Stimulated activated CD8-positive, alpha-beta memory T cell treated with anti-CD3 and anti-CD28 coated beads, Interleukin-12 subunit alpha, Interleukin-12 subunit beta, amount 100 ng/mL, for 24 hours (primary cell): ENCODE measurements around the gene VWA3B.
"Not testable (repeated sequence)": the region's sequence is repeated elsewhere in the genome, so short reads cannot be mapped to it uniquely, and the experiment has no call there.

ENCODE experiments used
- DNase-seq: peaks from one replicate; pipeline ENCODE4 v3.0.0-alpha.2; 2020; ENCODE audit errors: extremely low read depth

The VWA3B gene

DNA sequence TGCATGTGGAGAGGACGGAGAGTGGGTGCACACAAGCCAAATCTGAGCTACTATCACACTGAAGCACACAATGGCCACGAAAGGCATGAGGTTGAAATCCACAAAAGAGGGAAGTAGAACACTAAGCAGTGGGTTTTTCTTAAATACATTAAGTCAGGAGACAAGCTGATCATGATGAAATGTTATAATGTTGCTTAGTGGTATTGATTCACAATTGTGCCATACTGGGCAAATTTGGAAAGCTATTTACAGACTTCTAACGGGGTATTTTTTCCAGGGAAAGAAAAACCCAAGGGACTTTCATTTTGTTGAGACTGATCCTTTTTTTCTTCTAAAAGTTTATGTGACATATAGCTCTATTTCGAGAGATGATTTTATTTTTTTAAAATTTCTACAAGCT is 158.5 kb downstream of the VWA3B start:
- no peak for DNase-seq

DNA sequence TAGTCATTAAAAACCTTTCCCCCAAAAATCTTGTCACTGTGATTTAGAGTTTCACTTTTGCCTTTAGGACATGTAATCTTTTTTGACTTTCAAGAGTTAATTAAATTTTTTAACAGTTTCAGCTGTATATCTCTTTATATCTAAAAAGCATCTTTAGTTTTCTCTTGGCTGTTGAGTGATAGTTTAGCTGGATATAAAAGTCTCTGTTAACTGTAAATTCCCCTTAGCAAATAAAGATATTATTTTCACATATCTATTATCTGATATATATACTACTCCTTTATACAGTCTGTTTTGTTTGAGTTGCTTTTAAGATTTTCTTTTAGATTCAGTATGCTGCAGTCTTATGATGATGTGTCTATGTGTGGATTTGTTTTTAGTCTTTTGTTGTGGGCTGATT is 160.4 kb downstream of the VWA3B start:
- no peak for DNase-seq

DNA sequence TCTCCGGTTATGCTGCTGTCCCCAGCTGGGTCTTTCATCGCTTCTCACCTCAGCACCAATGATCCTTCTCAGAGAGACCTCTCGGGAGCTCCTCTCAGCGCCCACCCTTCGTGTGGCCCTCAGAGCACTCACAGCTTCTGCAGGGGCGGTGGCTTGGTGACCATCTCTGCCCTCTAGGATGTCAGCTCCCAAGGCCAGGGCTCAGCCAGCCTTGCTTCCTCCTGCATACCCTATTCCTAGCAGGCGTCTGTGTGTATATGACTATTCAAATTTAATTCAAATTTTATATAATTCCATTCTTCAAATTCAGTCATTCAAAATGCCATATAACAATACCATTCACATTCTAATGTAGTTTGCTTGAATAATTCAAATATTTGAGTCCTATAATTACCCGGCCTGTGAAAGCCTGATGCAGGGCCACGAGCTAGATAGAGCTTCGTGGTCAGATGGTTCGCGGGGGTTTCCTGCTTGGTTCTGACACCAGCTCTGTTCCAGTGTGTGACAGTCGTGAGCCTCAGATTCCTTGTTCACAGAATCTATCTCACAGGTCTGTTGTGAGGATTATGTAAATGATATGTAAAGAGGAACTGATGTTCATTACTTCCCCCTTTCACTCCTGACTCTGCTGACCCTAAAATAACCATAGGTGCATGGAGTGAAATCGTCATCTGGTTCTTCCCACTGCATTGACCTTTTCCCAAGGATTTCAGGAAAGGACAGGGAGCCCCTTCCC is 165.2 kb downstream of the VWA3B start:
- no peak for DNase-seq

DNA sequence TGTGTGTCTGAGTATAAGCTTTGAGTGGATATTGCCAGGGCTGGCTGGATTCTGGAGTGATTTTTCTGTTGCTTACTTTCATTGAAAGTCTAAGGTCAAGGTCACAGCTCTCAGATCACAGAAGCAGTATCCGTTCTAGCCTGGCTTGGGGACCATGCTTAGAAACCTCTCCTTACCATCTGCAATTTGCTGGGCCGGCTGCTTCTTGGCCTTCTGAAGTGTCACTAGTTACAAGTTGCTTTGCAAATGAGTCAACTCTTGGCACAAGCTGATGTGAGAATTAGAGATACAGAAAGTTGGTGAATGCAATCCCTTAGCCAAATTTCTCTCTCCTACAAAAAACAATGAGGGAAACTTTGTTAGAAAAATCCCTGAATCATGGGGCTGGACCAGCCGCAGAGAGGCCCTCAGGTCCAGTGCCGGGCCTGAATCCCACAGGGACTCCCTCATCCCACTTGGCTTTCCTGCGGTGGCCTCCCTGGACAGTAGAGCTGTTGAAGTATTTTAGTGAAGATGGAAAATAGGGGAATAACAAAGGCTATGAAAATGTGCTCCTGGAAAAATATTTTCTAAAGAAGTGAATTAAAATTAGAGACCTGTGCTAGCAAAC is 166.6 kb downstream of the VWA3B start:
- DNase-seq, result no peak

DNA sequence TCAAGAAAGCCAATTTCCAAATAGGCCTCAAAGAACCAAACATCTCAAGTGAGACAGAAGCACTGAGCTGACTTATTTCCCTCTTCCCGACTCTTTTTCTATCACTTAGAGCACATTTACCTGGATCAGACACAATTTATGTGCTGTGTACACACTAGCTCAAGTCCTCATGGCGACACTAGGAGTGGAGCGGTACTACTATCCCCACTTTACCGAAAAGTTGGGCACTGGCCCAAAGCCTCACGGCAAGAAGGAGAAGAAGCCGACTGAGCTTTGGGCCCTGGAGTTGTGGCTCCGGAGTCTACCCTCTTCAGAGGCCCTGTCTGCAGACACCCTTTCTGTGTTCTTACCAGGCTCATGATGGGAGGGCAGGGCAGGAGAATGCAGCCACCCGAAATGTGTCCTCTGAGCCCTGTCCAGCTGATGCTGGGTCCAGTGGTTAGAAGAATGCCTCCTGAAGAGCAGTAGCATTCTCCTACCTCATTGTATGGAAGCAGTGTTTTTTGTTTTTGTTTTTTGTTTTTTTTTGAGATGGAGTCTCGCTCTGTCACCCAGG is 167.6 kb downstream of the VWA3B start:
- no peak for DNase-seq

DNA sequence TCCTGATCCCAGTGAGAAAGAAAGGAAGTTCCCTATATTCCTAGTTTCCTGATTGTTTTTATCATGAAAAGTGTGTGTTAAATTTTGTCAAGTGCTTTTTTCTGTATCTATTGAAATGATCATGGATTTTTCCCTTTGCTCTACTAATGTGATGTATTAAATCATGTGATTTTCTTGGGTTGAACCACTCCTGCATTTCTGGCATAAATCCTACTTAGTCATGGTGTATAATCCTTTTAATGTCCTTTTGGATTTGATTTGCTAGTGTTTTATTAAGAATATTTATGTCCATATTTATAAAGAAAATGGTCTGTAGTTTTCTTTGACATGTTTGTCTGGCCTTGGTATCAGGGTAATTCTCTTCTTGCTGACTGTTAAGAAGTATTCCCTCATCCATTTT is 171.9 kb downstream of the VWA3B start:
- no peak for DNase-seq

DNA sequence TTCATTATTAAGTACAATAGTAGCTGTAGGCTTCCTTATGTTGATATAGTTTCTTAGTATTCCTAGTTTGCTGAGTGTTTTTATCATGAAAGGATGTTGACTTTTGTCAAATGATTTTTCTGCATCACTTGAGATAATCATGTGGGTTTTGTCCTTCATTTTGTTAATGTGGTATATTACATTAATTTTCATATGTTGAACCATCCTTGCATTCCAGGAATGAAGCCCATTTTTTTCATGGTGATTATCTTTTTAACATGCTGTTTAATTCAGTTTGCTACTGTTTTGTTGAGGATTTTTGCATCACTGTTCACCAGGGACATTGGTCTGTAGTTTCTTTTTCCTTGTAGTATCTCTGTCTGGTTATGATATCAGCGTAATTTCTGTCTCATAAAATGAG is 176.4 kb downstream of the VWA3B start:
- DNase-seq, result no peak

DNA sequence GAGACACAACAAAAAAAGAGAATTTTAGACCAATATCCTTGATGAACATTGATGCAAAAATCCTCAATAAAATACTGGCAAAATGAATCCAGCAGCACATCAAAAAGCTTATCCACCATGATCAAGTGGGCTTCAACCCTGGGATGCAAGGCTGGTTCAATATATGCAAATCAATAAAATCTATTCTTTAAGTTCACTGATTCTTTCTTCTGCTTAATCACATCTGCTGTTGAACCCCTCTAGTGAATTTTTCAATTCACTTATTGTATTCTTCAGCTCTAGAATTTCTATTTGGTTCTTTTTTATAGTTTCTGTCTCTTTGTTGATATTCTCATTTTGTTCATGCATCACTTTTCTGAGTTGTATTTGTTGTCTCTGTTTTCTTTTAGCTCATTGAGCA is 181.3 kb downstream of the VWA3B start:
- not testable (repeated sequence) for DNase-seq

DNA sequence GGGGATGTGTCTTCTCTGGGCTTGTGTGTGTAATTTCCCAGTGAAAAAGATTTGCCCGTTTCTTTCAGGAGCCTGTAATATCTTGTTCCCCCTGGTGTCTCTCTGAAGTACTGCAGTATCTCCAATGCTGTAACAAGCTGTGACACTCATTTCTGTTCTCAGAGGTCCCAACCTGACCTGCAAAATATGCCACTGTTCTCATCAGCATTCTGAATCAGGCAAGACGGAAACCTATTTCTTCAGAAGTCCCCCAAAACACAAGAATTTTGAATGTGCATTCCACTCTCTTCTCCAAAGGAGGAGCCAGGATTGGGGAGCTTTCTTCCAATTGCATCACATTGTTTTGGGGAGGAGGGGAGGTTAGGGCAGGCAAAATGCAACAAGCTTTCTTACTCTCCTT is 182.3 kb downstream of the VWA3B start:
- no peak for DNase-seq

DNA sequence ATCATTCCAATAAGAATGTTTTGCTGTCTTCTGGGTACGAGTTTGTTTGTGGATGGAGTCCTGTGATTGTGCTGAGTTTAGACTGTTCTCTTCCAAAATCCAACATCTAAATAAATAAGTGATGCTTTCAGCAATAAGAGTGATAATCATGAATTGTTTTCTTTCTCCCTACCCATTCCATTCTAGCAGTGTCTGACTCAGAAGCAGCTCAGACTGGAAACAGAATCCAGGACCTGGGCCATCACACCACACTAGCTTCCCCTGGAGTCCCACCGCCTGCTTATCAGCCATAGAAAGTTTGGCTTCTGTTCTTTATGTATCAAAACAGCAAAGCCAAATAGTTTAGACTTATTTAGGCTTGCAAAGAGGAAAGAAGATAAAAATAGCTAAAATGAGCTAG is 182.9 kb downstream of the VWA3B start:
- DNase-seq, result no peak

DNA sequence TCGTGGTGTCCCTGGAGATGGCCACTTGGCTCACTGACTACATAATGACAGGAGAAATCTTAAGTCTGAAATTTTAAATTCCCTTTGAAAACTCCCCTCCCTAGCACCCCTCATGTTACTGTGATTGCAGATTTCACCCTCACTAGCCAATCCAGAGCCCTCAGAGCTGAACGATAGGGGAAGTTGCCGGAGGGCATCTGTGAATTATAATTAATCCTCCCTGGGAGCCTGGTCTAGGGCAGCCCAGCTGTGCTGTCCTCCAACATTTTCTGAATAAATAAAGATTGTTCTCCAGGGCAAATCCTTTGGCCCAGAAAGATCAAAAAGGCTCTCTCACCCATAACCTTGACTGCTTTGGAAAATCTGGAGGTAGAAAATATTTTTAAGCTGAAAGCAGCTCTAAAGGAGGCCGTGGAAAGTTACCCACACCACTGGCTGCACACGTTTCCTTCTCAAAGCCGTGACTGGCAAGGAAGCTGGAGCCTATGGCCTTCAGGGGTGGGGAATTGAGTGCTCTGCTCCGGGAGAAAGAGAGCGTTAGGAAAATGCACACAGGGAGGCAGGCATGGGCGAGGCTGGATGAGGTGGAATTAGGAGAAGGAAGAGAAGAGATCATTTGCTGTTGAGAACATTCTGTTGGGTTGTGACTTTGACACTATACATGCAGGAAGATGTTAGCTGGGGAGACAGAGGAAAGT is 190.3 kb downstream of the VWA3B start:
- DNase-seq, result no peak

DNA sequence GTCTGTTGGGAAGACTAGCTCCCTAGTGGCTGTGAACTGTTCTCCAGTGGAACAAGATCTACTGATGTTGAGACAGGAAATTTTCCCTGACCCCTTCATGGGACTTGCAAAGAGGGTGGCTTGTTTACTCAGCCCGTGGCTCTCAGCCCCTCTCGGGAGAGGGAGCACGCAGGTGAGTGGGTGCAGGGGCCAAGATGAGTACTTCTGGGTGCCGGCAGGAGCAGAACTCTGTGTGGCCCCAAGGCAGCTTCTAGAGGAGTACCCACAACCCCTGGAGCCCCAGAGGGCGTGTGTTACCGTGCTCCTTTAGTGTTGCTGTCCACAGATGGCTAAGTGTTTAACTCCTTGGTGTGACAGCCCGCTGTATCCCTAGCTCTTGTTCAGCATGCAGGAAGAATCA is 191.1 kb downstream of the VWA3B start:
- DNase-seq, result no peak

DNA sequence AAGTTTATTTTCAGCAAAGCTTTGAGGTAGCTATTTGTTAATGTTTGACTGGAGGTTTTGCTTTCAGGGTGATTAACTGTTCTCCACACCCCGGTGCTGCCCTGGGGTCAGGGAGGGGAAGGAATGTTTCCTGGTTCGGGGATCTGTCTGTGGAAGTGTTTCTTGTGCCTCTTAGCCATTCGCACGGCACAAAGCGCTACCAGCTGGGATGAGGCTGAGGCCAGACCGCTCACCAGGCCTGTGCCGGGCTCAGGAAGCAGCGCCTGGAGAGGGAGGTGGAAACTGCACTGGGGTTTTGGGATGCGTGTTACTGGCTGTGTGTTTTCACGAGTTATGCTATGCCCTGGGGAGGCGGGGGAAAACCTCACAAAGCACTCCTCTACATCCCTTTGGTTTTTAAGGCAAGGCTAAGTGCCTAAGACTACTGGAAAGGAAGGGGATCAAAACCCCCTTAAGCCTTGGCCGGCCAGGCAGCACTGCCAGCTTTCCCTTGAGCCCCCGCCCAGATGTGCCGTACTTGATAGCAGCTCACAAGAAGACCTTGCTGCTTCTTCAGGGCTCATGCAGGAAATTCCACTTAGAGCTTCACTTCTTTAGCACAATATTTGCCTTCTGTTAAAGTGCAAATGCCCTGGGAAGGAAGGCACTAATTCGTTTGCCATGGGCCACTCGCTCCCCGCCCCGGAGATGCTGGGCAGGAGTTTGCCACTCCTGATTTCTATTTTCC is 193.6 kb downstream of the VWA3B start:
- DNase-seq, result no peak

DNA sequence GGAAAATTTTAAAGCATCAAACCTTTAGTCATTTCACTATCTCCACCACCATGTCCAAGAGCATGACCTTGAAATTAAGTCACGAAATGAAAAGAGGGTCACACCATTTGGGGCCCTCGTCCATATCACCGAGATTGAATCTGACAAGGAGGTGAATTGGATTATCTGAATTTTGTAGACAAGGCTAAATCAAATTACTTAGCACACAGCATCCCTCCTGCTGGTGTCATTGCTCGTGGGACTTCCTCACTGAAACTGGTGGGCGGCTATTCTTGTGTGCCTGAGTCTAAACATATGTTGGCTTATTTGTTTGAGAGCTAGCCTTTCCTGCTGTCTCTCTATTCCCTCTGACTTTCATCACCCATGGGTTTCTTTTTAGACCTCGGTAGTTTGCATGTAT is 194.6 kb downstream of the VWA3B start:
- DNase-seq, result no peak

DNA sequence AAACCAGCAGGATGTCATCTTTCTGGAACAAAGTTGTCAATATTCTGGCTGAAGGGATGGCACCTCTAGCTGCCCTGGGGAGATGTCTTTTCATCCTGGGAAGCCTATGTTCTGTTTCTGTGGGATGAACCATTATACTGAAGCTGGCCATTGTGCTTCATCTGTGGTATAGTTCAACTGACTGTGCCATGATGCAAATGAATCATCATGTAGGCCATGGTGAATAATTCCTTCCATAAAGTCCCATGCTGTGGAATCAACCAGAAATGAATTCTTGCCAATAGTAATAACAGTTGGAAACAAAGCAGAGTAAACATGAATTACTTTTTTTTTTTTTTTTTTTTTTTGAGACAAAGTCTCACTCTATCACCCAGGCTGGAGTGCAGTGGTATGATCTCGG is 195.1 kb downstream of the VWA3B start:
- DNase-seq, result no peak

DNA sequence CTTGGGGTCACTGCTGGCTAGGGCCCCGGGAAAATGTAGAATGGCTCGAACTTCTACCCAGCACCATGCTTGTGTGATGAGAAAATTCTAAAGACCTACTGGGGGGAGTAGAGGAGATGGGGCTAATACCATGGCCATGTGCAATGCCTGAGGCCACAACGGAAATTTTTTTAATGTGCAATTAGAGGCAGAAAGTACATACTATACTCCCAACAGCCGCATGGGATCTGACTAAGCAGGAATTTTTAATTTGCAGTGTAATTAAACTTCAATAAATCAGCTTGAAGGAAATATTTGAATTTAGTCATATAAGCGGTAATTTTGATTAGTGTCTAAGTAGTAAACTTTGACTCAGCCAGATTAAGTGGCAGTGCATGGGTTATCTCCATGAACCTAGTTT is 206.1 kb downstream of the VWA3B start:
- no peak for DNase-seq

DNA sequence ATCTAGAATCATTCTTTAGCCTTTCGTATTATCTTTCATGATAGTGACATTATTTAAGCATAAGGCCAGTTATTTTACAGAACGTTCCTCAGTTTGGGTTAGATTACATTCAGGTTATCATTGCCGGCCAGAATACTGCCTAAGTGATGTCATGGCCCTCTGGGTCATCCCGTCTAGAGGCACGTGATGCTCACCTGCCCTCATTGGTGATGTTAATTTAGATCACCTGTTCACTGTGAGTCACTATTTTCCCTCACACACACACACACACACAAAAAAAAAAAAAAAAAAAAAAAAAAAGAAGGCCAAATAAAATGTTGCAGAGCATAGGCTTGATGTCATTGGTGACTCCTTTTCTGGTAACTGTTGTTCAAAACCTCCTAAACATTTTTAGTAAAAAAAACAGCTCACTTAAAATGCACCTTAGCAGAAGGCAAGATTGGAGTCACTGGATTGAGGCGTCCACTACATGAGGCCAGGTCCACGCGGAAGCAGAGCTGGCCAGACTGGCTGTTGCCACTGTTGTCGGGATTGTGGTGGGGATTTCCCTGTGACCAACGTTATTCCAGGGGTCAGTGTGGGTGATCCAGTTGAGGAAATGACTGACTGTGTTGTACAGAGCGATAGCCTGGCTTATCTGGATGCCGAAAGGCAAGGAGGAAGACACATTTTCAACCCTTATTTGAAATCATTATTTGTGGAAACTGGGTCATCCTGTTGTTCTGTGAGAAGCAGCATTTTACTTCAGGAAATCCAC is 207.1 kb downstream of the VWA3B start:
- no peak for DNase-seq

DNA sequence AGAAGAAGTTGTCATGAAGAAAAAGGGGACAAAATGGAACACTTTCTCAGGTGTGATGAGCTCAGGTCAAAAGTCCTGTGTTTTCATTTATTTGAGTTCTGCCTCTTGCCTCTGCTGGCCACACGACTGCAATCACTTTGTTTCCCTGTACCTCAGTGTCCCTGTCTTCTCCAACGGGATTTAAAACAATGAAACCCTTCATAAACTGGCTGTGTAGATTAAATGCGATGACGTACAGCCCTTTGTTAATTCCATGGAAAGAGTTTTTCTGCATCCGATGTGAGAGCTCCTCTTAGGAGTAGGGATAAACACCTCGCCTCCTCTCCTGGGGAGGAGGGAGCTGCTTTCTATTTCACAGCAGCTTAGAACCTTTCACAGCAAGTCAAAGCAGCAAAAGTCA is 207.7 kb downstream of the VWA3B start:
- no peak for DNase-seq

DNA sequence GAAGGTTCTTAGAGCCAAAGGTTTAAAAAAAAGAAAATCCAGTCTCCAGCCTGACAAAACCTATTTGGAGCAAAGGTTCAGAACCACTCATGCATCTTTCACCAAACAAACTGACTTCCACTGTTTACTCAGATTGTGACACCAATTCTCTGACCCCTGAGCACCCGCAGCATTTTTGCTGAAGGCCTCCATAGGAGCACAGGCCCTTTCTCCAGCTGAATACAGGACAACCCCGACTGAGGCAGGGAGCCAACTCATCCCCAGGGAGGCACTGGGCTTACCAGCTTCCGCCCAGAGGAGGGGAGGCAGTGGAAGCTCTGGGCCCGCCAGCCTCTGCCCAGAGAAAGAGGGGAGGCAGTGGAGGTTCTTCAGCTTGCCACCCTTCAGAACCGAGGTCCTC is 208.3 kb downstream of the VWA3B start:
- DNase-seq, result no peak

DNA sequence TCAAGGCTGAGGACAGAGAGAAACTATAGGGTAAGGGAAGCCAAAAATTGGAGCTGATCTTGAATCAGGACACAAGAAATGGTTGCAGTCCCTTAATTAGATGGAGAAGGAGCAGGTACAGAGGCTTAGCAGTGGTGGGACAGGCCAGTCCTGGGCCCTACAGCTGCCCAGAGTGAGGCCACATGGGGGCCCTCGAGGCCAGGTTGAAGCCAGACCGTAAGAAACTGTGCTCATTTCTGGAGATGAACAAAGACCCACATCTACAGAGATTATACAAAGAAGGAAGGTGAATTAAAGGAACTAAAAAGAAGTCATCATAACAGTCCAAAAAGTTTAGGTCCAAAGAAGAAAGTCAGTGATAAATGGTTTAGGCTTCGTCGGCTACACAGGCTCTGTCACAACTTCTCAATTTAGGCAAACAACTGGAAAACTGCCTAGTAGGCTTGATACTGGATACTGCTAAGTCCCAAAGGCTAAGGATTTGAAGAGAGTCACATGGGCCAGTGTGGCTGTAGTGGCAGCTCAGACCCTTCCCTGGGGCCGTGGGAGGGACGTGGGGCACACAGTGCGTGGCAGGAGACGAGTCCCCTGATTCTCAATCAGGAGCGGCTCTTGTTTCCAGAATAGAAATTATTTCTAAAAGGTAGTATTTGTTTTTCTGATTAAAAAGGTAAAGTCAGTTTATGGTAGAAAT is 208.9 kb downstream of the VWA3B start:
- DNase-seq, result no peak

DNA sequence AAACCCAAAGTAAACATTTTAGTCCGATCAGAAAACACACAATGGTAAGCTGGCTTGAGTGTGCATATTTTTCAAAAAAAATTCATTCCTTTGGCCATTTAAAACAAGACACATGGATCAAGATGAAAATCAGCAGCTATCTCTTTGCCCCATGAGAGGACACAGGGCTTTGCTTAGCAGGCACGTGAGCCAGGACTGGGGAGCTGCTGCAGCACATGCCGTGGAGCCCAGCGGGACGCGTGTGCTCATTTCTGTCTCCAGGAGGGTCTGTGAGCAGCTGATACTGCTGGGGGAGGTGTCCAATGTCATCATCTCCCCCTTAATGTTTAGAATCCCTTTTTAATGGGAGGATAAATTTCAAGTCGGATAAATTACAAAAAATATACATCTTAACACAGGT is 209.5 kb downstream of the VWA3B start:
- no peak for DNase-seq
